NB4 (cell line): ENCODE results near the gene CLASP1.

ENCODE experiments used
- CTCF ChIP-seq: IDR thresholded peaks from one replicate; pipeline ENCODE4 v1.5.1; 2012; ENCODE audit warnings: low read depth, low read length
- POLR2A ChIP-seq: IDR thresholded peaks from 2 replicates; pipeline ENCODE4 v1.6.1; 2011; ENCODE audit warnings: mild to moderate bottlenecking; ENCODE audit not compliant: insufficient read length; ENCODE audit errors: extremely low read depth
- TF ChIP-seq, protein P1 (sequence below): IDR thresholded peaks from 2 replicates; pipeline ENCODE4 v1.6.1; 2011; ENCODE audit warnings: low read depth, low read length

DNA sequence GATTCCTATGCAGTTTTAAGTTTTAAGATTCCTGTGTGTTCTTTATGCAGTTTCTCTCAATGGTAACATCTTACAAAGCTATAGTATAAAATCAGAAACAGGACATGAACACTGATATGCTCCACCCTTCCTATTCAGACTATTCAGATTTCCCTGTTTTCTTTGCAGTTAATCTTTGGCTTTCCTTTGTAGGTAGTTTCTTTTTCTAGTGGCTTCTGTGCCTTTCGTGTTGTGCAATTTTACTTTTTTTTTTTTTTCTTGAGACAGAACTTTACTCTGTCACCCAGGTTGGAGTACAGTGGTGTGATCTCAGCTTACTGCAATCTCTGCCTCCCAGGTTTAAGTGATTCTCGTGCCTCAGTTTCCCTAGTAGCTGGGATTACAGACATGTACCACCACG is 213.5 kb downstream of the CLASP1 start:
- TF ChIP-seq CTCF, result no peak
- TF ChIP-seq POLR2A, result no peak
- TF ChIP-seq, protein P1, sequence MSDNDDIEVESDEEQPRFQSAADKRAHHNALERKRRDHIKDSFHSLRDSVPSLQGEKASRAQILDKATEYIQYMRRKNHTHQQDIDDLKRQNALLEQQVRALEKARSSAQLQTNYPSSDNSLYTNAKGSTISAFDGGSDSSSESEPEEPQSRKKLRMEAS, result no peak
